ENCODE results near the gene GJC1. TPM values are rescaled to one million over a fixed set of nuclear protein-coding genes. Genes with fewer than 3 reads are reported as not detected.

GJC1 gene
- total and polyA plus RNA-seq, 2 of the 8 experiments (the other 6 are each of a cell fraction or from before 2014, with no cell fraction given) = 29.1 to 154 TPM

GRCh38 chr17:44863061-44863918 lies 33.2 kb upstream of the GJC1 start:
- no peak overlapping the region for H3K23ac ChIP-seq (ENCODE audit: insufficient read length)
- H3K4me3 ChIP-seq (ENCODE audit: extremely low read depth in 1 of 4, insufficient read depth in 2 of 4, low read depth in 3 of 4, low read length in 4 of 4) = no peak overlapping the region
- H4K8ac ChIP-seq (ENCODE audit: extremely low read depth, insufficient read depth, low read length) = no peak overlapping the region
- no peak overlapping the region for H3K4ac ChIP-seq (replicated peaks; ENCODE audit: insufficient read length, low read depth, low read length)
- no peak overlapping the region for H2AK5ac ChIP-seq (ENCODE audit: low read depth, low read length)
- H2BK5ac ChIP-seq (ENCODE audit: low read depth, low read length) = no peak overlapping the region
- H3K27ac ChIP-seq (ENCODE audit: low read depth, low read length) = no peak overlapping the region
- POLR2A ChIA-PET (ENCODE audit: partially characterized antibody) = interaction anchor here (0.6 to 5.0 kb wide), 3 partner anchors 12 to 26 kb away, joined by 4 to 15 read pairs (median 4); partner anchors contain the start of gene HIGD1B
- CTCF ChIA-PET (ENCODE audit: partially characterized antibody) = interaction anchor here (0.6 to 28.4 kb wide), 13 partner anchors 7 to 109 kb away, joined by 3 to 577 read pairs (median 15); partner anchors contain the start of genes EFTUD2 and HIGD1B
- H4K5ac ChIP-seq (ENCODE audit: insufficient read length, low read depth, low read length) = no peak overlapping the region
- no peak for DNase-seq (ENCODE audit: low read depth in 1 of 2, low spot score in 2 of 2)
- no peaks in the 10 kb centered on the region for H3K23me2 ChIP-seq (ENCODE audit: low read depth, low read length)
- peaks cover under 1 to 2% of the 10 kb centered on the region in 2 experiments for H4K20me1 ChIP-seq (replicated peaks in 1 of 2; ENCODE audit: control insufficient read depth in 1 of 2, insufficient read depth in 2 of 2, low read length in 2 of 2)
- H2AFZ ChIP-seq (ENCODE audit: low read length) = no peak overlapping the region
- H2BK120ac ChIP-seq (replicated peaks; ENCODE audit: low read depth, low read length) = no peak overlapping the region
- H3K4me1 ChIP-seq (replicated peaks in 1 of 4; ENCODE audit: control insufficient read depth in 3 of 4, insufficient read depth in 4 of 4, low read length in 3 of 4) = no peaks in the 10 kb centered on the region
- 92% methylated on average over 12 of the region's 12 CpGs; no CpG with 5 or more reads in 1 of the 2 experiments for WGBS, 2 experiments (ENCODE audit: extremely low coverage in 1 of 2, insufficient coverage in 1 of 2, insufficient read length in 1 of 2, insufficient replicate concordance in 2 of 2, low coverage in 1 of 2, low lambda C conversion rate in 2 of 2, missing lambda C conversion rate in 1 of 2)
- no peak overlapping the region for H3K9ac ChIP-seq (replicated peaks in 1 of 4; ENCODE audit: extremely low read depth in 1 of 4, low read depth in 3 of 4, low read length in 3 of 4)
- H3K27me3 ChIP-seq (replicated peaks in 1 of 4; ENCODE audit: control insufficient read depth in 3 of 4, extremely low read depth in 1 of 4, insufficient read depth in 3 of 4, low read length in 3 of 4) = no peaks in the 10 kb centered on the region
- no peak overlapping the region for H2BK12ac ChIP-seq (ENCODE audit: low read depth, low read length)
- no peak overlapping the region for H3K18ac ChIP-seq (ENCODE audit: extremely low read depth, low read length)
- no peaks in the 10 kb centered on the region for H3K9me3 ChIP-seq (ENCODE audit: insufficient read depth in 2 of 2, low read depth in 1 of 2, low read length in 1 of 2)
- H2BK20ac ChIP-seq (ENCODE audit: low read length) = no peak overlapping the region
- peaks cover 35 to 75% (median 55%) of the 10 kb centered on the region in 4 experiments for H3K36me3 ChIP-seq (ENCODE audit: control insufficient read depth in 2 of 4, insufficient read depth in 4 of 4, low read length in 3 of 4)
- no peak overlapping the region for H3K14ac ChIP-seq (ENCODE audit: insufficient read length)
- FAIRE-seq = no peak
- H3K4me2 ChIP-seq (ENCODE audit: insufficient read depth in 1 of 2, low read depth in 2 of 2, low read length in 2 of 2) = no peak overlapping the region
- no peak overlapping the region for H3K56ac ChIP-seq (replicated peaks; ENCODE audit: insufficient read length, low read depth, low read length)
- H2BK15ac ChIP-seq (ENCODE audit: low read length) = no peak overlapping the region
- H3K79me2 ChIP-seq (ENCODE audit: control insufficient read depth in 1 of 2, insufficient read depth in 2 of 2, low read length in 2 of 2) = no peaks in the 10 kb centered on the region
- no peak overlapping the region for H4K91ac ChIP-seq (replicated peaks; ENCODE audit: insufficient read length, low read length)
- no peaks in the 10 kb centered on the region; the same call in 1 of the 2 replicates for H3K79me1 ChIP-seq (ENCODE audit: low read depth, low read length)

Measured in H1 (cell line).